HCT116 (cell line): ENCODE results near the gene MACC1. TPM values are rescaled to one million over a fixed set of nuclear protein-coding genes. Genes with fewer than 3 reads are reported as not detected.

Experiments used
- ATAC-seq: fragments of 200-7000 bp; cut with Tn5 transposase; 2 replicates; pipeline ENCODE4 v1.9.1; 2020; ENCODE audit warnings: mild to moderate bottlenecking, moderate library complexity
- BruUV-seq: library from RNA; stranded (reverse); fragments of 400-500 nt; replicated peaks from 2 replicates; lab custom pipeline; 2021; lab: Mats Ljungman, UMichigan
- CTCF ChIA-PET: fragments of 300-600 bp; sonication (Branson Sonifier 250); formaldehyde crosslinking; loops from one replicate; lab custom pipeline; 2021; ENCODE audit warnings: antibody characterized with exemption; lab: Charles Lee
- POLR2A ChIA-PET: fragments of 300-600, 350-600 bp; sonication (Branson Sonifier 250); formaldehyde crosslinking; loops from one replicate; lab custom pipeline; 2021; ENCODE audit warnings: antibody characterized with exemption; lab: Charles Lee
- RAD21 ChIA-PET, 2 experiments: fragments of 300-600 bp; sonication (Branson Sonifier 250); formaldehyde crosslinking; loops; one replicate each; lab custom pipeline; 2023; ENCODE audit warnings: low total read pairs in 2 of 2; ENCODE audit not compliant: uncharacterized antibody in 2 of 2, unreplicated experiment in 2 of 2, low non-redundant PET in 1 of 2; lab: Charles Lee
- DNase-seq: peaks from one replicate; pipeline ENCODE4 v3.0.0-alpha.2; 2010; ENCODE audit warnings: low read depth, low spot score
- H2AFZ ChIP-seq: fragments of 200-600 bp; shearing (Covaris generic), sonication (generic); 2 replicates; pipeline ENCODE4 v1.6.1; 2017; ENCODE audit warnings: low read depth, mixed run types, mixed read lengths, antibody characterized with exemption, low read length; ENCODE audit not compliant: poor library complexity, severe bottlenecking
- H3K27ac ChIP-seq: 2 replicates; pipeline ENCODE4 v1.5.1; 2012; ENCODE audit warnings: low read depth, low read length
- H3K27me3 ChIP-seq: fragments of 200-600 bp; sonication (generic); 2 replicates; pipeline ENCODE4 v1.6.1; 2016; ENCODE audit warnings: mixed run types, low read length, mixed read lengths; ENCODE audit not compliant: insufficient read depth
- H3K36me3 ChIP-seq, 2 experiments: fragments of 200-500 bp in 1 of 2; fragments of 200-600 bp in 1 of 2; sonication (Bioruptor generic) in 1 of 2; sonication (generic) in 1 of 2; 2 replicates each; pipeline versions ENCODE4 v1.5.1 to v1.6.1; 2014 to 2016; ENCODE audit warnings: low read length in 2 of 2, inconsistent platforms in 1 of 2, mixed read lengths in 1 of 2, mixed run types in 1 of 2; ENCODE audit not compliant: insufficient read depth in 2 of 2, control insufficient read depth in 1 of 2
- H3K4me1 ChIP-seq, 2 experiments: fragments of 200-600 bp in 1 of 2; sonication (generic) in 1 of 2; 2 replicates each; pipeline versions ENCODE4 v1.5.1 to v1.6.1; 2012 to 2017; ENCODE audit warnings: low read length in 2 of 2, inconsistent platforms in 1 of 2, mild to moderate bottlenecking in 1 of 2, mixed read lengths in 1 of 2, mixed run types in 1 of 2, moderate library complexity in 1 of 2; ENCODE audit not compliant: insufficient read depth in 2 of 2, control insufficient read depth in 1 of 2
- H3K4me2 ChIP-seq: fragments of 200-600 bp; sonication (generic); 2 replicates; pipeline ENCODE4 v1.6.1; 2017; ENCODE audit warnings: mixed run types, low read length, mixed read lengths
- H3K4me3 ChIP-seq, 2 experiments: fragments of 200-600 bp in 1 of 2; sonication (generic) in 1 of 2; replicated peaks in 1 of 2; 2 replicates each; pipeline ENCODE4 v1.5.1; 2011 to 2016; ENCODE audit warnings: low read length in 2 of 2, control low read depth in 1 of 2, low read depth in 1 of 2, mild to moderate bottlenecking in 1 of 2, mixed read lengths in 1 of 2, mixed run types in 1 of 2
- H3K79me2 ChIP-seq: fragments of 200-600 bp; sonication (generic); 2 replicates; pipeline ENCODE4 v1.6.1; 2017; ENCODE audit warnings: mild to moderate bottlenecking, mixed run types, low read length, moderate library complexity, mixed read lengths; ENCODE audit not compliant: insufficient read depth
- H3K9ac ChIP-seq: fragments of 200-600 bp; sonication (generic); 2 replicates; pipeline ENCODE4 v1.6.1; 2016; ENCODE audit warnings: low read length, mixed read lengths
- H3K9me2 ChIP-seq: fragments of 200-600 bp; sonication (generic), shearing (Covaris generic); 2 replicates; pipeline ENCODE4 v1.6.1; 2017; ENCODE audit warnings: mixed run types, mild to moderate bottlenecking, moderate library complexity; ENCODE audit not compliant: insufficient read depth
- H3K9me3 ChIP-seq, 2 experiments: fragments of 200-500 bp in 1 of 2; fragments of 200-600 bp in 1 of 2; sonication (Bioruptor generic) in 1 of 2; sonication (generic) in 1 of 2; 2 replicates each; pipeline ENCODE4 v1.6.1; 2014 to 2017; ENCODE audit warnings: low read length in 2 of 2, mixed read lengths in 2 of 2, inconsistent platforms in 1 of 2, low read depth in 1 of 2, mild to moderate bottlenecking in 1 of 2, mixed run types in 1 of 2, moderate library complexity in 1 of 2; ENCODE audit not compliant: control insufficient read depth in 1 of 2, insufficient read depth in 1 of 2
- H4K20me1 ChIP-seq: fragments of 200-600 bp; sonication (generic), shearing (Covaris generic); 2 replicates; pipeline ENCODE4 v1.6.1; 2017; ENCODE audit warnings: mixed run types, mild to moderate bottlenecking, moderate library complexity; ENCODE audit not compliant: insufficient read depth
- CBX3 ChIP-seq: IDR thresholded peaks from 2 replicates; pipeline ENCODE4 v1.6.1; 2012; ENCODE audit warnings: low read depth
- CEBPB ChIP-seq: IDR thresholded peaks from 2 replicates; pipeline ENCODE4 v1.6.1; 2012; ENCODE audit warnings: low read depth
- EGR1 ChIP-seq: IDR thresholded peaks from 2 replicates; pipeline ENCODE4 v1.6.1; 2012; ENCODE audit warnings: low read depth
- ELF1 ChIP-seq: IDR thresholded peaks from 2 replicates; pipeline ENCODE4 v1.6.1; 2012; ENCODE audit warnings: low read depth, borderline replicate concordance
- EZH2phosphoT487 ChIP-seq: fragments of 200-600 bp; IDR thresholded peaks from 2 replicates; pipeline ENCODE4 v1.6.1; 2018; ENCODE audit warnings: antibody characterized with exemption, borderline replicate concordance
- FOSL1 ChIP-seq: IDR thresholded peaks from 2 replicates; pipeline ENCODE4 v1.6.1; 2012; ENCODE audit warnings: low read depth
- POLR2AphosphoS5 ChIP-seq: IDR thresholded peaks from 2 replicates; pipeline ENCODE4 v1.6.1; 2011; ENCODE audit warnings: mild to moderate bottlenecking, low read depth, low read length, moderate library complexity
- SIN3A ChIP-seq: IDR thresholded peaks from 2 replicates; pipeline ENCODE4 v1.6.1; 2012; ENCODE audit warnings: low read depth
- SRF ChIP-seq: IDR thresholded peaks from 2 replicates; pipeline ENCODE4 v1.6.1; 2012; ENCODE audit warnings: low read depth
- TCF7L2 ChIP-seq: IDR thresholded peaks from 2 replicates; pipeline ENCODE4 v1.7.0; 2011; ENCODE audit warnings: borderline replicate concordance, inconsistent platforms; ENCODE audit not compliant: insufficient read depth, insufficient read length; ENCODE audit errors: extremely low read depth
- YY1 ChIP-seq: IDR thresholded peaks from 2 replicates; pipeline ENCODE4 v1.6.1; 2011; ENCODE audit warnings: low read length, low read depth, moderate library complexity, mild to moderate bottlenecking; ENCODE audit not compliant: insufficient replicate concordance; ENCODE audit errors: extremely low read depth
- ZBTB33 ChIP-seq: IDR thresholded peaks from 2 replicates; pipeline ENCODE4 v1.6.1; 2011; ENCODE audit warnings: mild to moderate bottlenecking, low read length, moderate library complexity; ENCODE audit not compliant: insufficient replicate concordance; ENCODE audit errors: extremely low read depth
- ZFX ChIP-seq: fragments of 450-650 bp; IDR thresholded peaks from 2 replicates; pipeline ENCODE4 v1.6.1; 2017
- ZNF274 ChIP-seq: fragments of 200-500 bp; sonication (Bioruptor generic); IDR thresholded peaks from 2 replicates; pipeline ENCODE4 v1.6.1; 2014; ENCODE audit warnings: mild to moderate bottlenecking, low read depth, low read length, inconsistent platforms
- intact Hi-C: fragments of 100-400 bp; cut with micrococcal nuclease; formaldehyde crosslinking; loops from 2 replicates; pipeline ENCODE4 v1.10.0; 2022
- total RNA-seq: library from RNA; stranded (reverse); gene quantifications from one replicate; pipeline ENCODE4 v1.2.1, GENCODE V29; 2021; ENCODE audit not compliant: unreplicated experiment
- TF ChIP-seq, protein P1 (sequence below): IDR thresholded peaks from 2 replicates; pipeline ENCODE4 v1.6.1; 2012

Gene MACC1
- total RNA-seq, 1 experiment from 2014 or later, result 9.8 TPM

GRCh38 chr7:20193242-20193777 is 23.9 kb downstream of the MACC1 start:
- no peaks in the 10 kb centered on the region for H3K27me3 ChIP-seq
- BruUV-seq, result no TSS peak
- no peaks in the 10 kb centered on the region for H3K9me2 ChIP-seq
- no peak overlapping the region for H3K27ac ChIP-seq
- H3K36me3 ChIP-seq, result no peaks in the 10 kb centered on the region; a peak in 1 of 4 replicates
- H4K20me1 ChIP-seq, result no peaks in the 10 kb centered on the region
- ChIA-PET RAD21 (no interaction called here), CTCF (interaction anchor here (0.9 kb wide), 1 partner anchor 446 kb away, joined by 3 read pairs; no protein-coding TSS in a partner anchor), POLR2A (no interaction called here)
- H3K4me3 ChIP-seq, result no peak overlapping the region
- peaks cover 5% of the 10 kb centered on the region; the same call in 1 of the 2 replicates for H3K79me2 ChIP-seq
- TF ChIP-seq FOSL1 (no peak), ELF1 (no peak), SRF (no peak), ZNF274 (no peak), ZFX (no peak)
- peaks cover 0 to 7% of the 10 kb centered on the region in 2 experiments; a peak in 1 of 4 replicates for H3K9me3 ChIP-seq
- no peak overlapping the region for H3K4me2 ChIP-seq
- H3K9ac ChIP-seq, result no peak overlapping the region
- peaks cover 5 to 6% of the 10 kb centered on the region in 2 experiments; a peak in 3 of 4 replicates for H3K4me1 ChIP-seq
- no peak for ATAC-seq
- DNase-seq, result no peak
- intact Hi-C loops, result no loop called here
- H2AFZ ChIP-seq, result no peak overlapping the region

- intact Hi-C loops, result no loop called here
- ChIA-PET RAD21 (no interaction called here), CTCF (no interaction called here), POLR2A (no interaction called here)
- Histone ChIP-seq H3K4me1 (no peaks in the 10 kb centered on the region), H3K36me3 (no peaks in the 10 kb centered on the region; a peak in 1 of 4 replicates), H3K27me3 (no peaks in the 10 kb centered on the region), H3K9me3 (peaks cover 0 to 7% of the 10 kb centered on the region in 2 experiments; a peak in 1 of 4 replicates), H3K27ac (no peak overlapping the region), H3K9ac (no peak overlapping the region), H3K4me3 (no peak overlapping the region), H4K20me1 (no peaks in the 10 kb centered on the region), H2AFZ (no peak overlapping the region), H3K4me2 (no peak overlapping the region), H3K9me2 (no peaks in the 10 kb centered on the region), H3K79me2 (0 out of 2 replicates have a peak, but pooled peaks cover 1% of the 10 kb centered on the region)
- ATAC-seq, result no peak
- TF ChIP-seq CBX3 (no peak), FOSL1 (no peak), ZBTB33 (no peak), EGR1 (no peak), CEBPB (no peak), ZNF274 (no peak), SIN3A (no peak), EZH2phosphoT487 (no peak), TCF7L2 (no peak), ZFX (no peak), YY1 (no peak), POLR2AphosphoS5 (no peak)
- TF ChIP-seq, protein P1, sequence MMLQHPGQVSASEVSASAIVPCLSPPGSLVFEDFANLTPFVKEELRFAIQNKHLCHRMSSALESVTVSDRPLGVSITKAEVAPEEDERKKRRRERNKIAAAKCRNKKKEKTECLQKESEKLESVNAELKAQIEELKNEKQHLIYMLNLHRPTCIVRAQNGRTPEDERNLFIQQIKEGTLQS, result no peak
- BruUV-seq, result no TSS peak
- no peak for DNase-seq
Observed at GRCh38 chr7:20191391-20191869, 25.8 kb downstream of the MACC1 start.
